NCI-H1436 treated with DMSO at 0.1 percent for 48 hours (cell line): Measurements from ENCODE around the gene RFK.
"Not testable (repeated sequence)": the region's sequence is repeated elsewhere in the genome, so short reads cannot be mapped to it uniquely, and the experiment has no call there.

Experiments
- DNase-seq: peaks from one replicate; lab custom pipeline; 2025; lab: John Stamatoyannopoulos, UW

Gene RFK

DNA sequence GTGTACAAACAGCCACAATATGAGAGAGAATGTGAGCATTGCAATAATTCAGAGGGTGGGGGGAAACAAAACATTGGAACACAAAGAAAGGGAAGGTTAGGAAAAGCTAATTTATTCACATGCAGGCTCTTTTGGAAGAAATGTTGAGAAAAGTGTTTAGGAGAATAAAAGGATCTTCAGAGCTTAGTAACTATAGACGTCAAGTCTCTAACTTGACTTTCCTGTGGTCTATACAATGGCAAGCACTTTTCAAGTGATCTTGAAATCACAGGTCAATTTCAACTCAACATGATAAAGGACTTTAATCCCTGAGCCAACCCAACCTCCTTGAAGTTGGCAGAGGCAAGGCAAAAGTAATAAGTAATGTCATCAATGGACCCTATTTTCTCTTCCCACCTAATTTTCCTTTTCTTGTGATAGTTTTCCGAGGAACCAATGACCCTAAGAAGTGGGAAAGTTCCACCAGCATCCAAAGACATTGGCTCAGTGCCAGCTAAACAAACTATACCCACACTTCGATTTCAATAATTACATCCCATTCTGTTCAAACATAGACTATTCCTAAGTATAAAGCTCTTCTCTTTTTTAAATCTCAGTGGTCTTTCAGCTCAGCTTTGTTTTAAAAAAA is 23.7 kb downstream of the RFK start:
- DNase-seq, result no peak

DNA sequence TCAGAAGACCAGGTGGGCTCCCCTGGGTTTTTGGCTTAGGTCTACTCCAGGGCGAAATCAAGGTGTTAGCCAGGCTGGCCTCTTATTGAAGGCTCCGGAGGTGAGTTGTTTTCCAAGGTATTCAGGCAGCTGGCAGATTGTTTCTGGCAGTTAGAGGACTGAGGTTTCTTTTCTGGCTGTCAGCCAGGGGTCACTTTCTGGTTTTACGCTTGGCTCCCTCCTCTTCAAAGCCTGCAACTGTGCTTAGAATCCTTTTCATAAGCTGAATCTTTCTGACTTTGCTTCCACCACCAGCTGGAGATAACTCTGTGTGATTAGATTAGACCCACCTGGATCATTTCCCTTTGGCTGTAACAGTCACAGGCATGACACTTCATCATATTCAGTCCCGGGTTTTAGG is 24.6 kb downstream of the RFK start:
- DNase-seq, result no peak

DNA sequence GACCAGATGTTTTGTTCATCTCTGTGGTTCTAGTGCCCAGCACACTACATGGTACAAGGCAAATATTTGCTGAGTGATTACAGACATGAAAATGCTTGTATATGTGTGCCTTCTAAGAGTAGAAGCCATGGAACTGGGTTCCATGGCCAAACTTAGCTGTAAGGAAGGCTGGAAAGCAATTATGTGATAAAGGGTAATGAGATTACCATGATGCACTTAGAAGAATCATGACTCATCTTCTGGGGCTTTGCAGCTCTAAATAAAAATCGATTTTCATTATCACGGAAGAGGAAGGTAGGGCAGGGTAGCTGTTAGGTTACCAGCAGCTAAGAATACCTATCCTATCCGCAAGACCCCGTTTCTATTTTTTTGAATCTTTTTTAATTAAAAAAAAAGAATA is 28.0 kb downstream of the RFK start:
- no peak for DNase-seq

DNA sequence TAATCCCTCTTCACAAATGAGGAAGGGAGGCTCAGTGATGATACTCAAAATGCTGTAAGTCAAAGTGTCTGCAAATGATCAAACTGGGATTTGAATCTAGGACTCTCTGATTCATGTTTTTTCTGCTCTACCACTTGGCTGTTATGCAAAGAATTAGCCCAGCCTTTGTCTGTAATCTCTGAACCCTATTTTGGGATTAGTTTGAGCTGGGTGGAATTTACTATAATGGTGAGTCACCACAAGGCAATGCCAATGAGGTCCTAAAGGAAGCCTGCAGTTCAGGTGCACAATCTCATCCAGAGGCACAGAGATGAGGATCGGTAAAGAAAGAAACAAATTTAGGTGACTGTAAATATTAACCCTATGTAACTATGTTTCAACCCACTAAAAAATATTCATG is 29.2 kb downstream of the RFK start:
- no peak for DNase-seq

DNA sequence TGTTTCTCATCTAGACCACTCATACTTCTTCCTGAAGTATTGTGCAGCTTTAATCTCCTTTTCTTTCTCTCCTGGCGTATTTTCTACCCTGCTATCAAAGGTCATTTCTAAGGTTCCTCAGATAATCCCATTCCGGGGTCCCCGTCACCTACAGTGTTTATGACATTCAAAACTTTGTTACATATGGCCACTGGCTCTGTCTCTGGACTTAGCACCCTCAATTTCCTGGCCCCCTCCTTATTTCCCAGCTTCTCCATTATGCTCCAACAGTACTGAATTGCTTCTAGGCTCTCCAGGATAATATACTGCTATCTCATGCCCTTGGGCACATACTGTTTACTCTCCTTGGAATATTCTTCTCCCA is 31.2 kb downstream of the RFK start:
- DNase-seq, result no peak

GRCh38 chr9:76362332-76363031 is 31.7 kb downstream of the RFK start:
- DNase-seq, result not testable (repeated sequence)

- DNase-seq, result no peak
Measured at GRCh38 chr9:76359766-76360165, 34.5 kb downstream of the RFK start.

GRCh38 chr9:76359365-76359764 is 34.9 kb downstream of the RFK start:
- no peak for DNase-seq

- no peak for DNase-seq
Measured at GRCh38 chr9:76358628-76359280, 35.5 kb downstream of the RFK start.

- DNase-seq, result no peak
Measured at GRCh38 chr9:76357555-76357954, 36.7 kb downstream of the RFK start.

GRCh38 chr9:76355886-76356285 is 38.3 kb downstream of the RFK start:
- DNase-seq, result no peak

DNA sequence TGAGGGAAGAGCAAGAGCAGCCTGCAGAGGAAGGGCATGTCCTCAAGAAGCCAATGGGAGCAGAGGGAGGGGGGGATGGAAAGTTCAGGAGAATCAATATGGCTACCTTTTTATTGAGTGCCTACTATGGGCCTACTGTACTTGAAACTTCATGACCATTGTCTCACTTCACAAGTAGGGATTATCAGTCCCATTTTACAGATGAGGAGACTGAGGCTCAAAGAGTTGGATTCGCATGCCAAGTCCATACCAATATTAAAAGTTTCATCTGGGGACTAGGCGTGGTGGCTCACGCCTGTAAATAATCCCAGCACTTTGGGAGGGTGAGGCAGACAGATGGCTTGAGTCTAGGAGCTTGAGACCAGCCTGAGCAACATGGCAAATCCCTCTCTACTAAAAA is 40.0 kb downstream of the RFK start:
- DNase-seq, result no peak

- DNase-seq, result no peak
Measured at GRCh38 chr9:76353280-76353679, 40.9 kb downstream of the RFK start.

DNA sequence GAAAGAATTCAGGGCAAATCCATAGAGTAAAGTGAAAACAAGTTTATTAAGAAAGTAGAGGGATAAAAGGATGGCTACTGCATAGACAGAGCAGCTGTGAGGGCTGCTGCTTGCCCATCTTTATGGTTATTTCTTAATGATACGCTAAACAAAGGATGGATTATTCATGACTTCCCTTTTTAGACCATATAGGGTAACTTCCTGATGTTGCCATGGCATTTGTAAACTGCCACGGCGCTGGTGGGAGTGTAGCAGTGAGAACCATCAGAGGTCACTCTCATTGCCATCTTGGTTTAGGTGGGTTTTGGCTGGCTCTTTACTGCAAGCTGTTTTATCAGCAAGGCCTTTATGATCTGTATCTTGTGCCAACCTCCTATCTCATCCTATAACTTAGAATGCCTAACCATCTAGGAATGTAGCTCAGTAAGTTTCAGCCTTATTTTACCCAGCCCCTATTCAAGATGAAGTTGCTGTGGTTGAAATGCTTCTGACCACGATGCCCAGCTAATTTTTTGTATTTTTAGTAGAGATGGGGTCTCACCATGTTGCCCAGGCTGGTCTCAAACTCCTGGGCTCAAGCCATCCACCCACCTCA is 42.1 kb downstream of the RFK start:
- no peak for DNase-seq

GRCh38 chr9:76351006-76351405 is 43.2 kb downstream of the RFK start:
- DNase-seq, result no peak

DNA sequence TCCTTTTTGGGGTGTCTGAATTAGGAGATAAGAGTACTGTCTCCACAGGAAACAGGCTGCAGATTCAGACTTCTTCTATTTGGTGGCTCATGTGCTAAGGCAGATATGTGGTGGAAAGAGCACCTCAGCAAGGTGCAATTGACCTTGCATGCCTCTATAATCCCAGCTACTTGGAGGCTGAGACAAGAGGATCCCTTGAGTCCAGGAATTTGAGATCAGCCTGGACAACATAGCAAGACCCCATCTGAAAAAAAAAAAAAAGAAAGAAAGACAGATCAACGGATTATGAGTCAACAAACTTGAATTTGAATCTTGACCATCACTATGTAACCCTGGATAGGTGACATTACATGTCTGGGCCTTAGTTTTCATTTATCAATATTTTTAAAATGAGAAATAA is 44.4 kb downstream of the RFK start:
- DNase-seq, result no peak

- no peak for DNase-seq
Measured at GRCh38 chr9:76342858-76343257, 51.4 kb downstream of the RFK start.

GRCh38 chr9:76342201-76342600 is 52.0 kb downstream of the RFK start:
- no peak for DNase-seq

- no peak for DNase-seq
Measured at GRCh38 chr9:76341616-76342015, 52.6 kb downstream of the RFK start.

- DNase-seq, result no peak
Measured at GRCh38 chr9:76338418-76338817, 55.8 kb downstream of the RFK start.

GRCh38 chr9:76336027-76336426 is 58.2 kb downstream of the RFK start:
- no peak for DNase-seq
